IMR-90 (cell line): Measurements from ENCODE around the gene DHRS3. TPM values are rescaled to one million over a fixed set of nuclear protein-coding genes. Genes with fewer than 3 reads are reported as not detected.

Source experiments
- USF2 ChIP-seq: fragments of 150-350 bp; IDR thresholded peaks from 2 replicates; pipeline ENCODE4 v1.6.1; 2017; ENCODE audit warnings: mild to moderate bottlenecking, antibody characterized with exemption, low read length, low read depth
- polyA plus RNA-seq, 3 experiments: library from polyadenylated mRNA; depleted of rRNA; stranded (reverse); fragments of >200 nt; gene quantifications; 2 replicates each; pipeline ENCODE4 v1.2.3, GENCODE V29; 2012; ENCODE audit warnings: low replicate concordance in 1 of 3
- total RNA-seq: library from RNA; depleted of rRNA; stranded (reverse); fragments of >200 nt; gene quantifications from 2 replicates; pipeline ENCODE4 v1.2.3, GENCODE V29; 2012

Gene DHRS3
- total and polyA plus RNA-seq, 2 of the 4 experiments (the other 2 are of a cell fraction), result 11.2 to 14.5 TPM

- TF ChIP-seq USF2, result no peak
Observed at GRCh38 chr1:12540580-12541273, 77.3 kb downstream of the DHRS3 start (continued).
